Activated T-helper 1 cell treated with anti-CD3 and anti-CD28 coated beads, Interleukin-12 subunit alpha, Interleukin-12 subunit beta, Interleukin-2, Interleukin-4 antibody, amounts not matched to agents 30 ng/mL and 10 ng/mL and 1 ng/mL, durations not matched to agents 14 hours and 24 hours and 36 hours (primary cell): ENCODE data around the gene CACNB1. TPM values are rescaled to one million over a fixed set of nuclear protein-coding genes. Genes with fewer than 3 reads are reported as not detected.
"Not testable (repeated sequence)": the region's sequence is repeated elsewhere in the genome, so short reads cannot be mapped to it uniquely, and the experiment has no call there.

Experiments
- DNase-seq: peaks from one replicate; pipeline ENCODE4 v3.0.0; 2021; ENCODE audit warnings: low spot score
- H3K27ac Mint-ChIP-seq: one replicate; pipeline ENCODE4 v1.8.0; 2021; ENCODE audit warnings: mild to moderate bottlenecking, mixed read lengths
- H3K27me3 Mint-ChIP-seq: one replicate; pipeline ENCODE4 v1.8.0; 2022; ENCODE audit warnings: mild to moderate bottlenecking, moderate library complexity, mixed read lengths; ENCODE audit not compliant: insufficient read depth
- H3K36me3 Mint-ChIP-seq: one replicate; pipeline ENCODE4 v1.8.0; 2021; ENCODE audit warnings: low read depth, mixed read lengths
- H3K4me1 Mint-ChIP-seq: one replicate; pipeline ENCODE4 v1.8.0; 2021; ENCODE audit warnings: low read depth, mixed read lengths
- H3K4me3 Mint-ChIP-seq: one replicate; pipeline ENCODE4 v1.8.0; 2021; ENCODE audit warnings: mild to moderate bottlenecking, moderate library complexity, mixed read lengths
- H3K9me3 Mint-ChIP-seq: one replicate; pipeline ENCODE4 v1.8.0; 2021; ENCODE audit warnings: mixed read lengths
- intact Hi-C: fragments of 100-400 bp; cut with micrococcal nuclease; formaldehyde crosslinking; loops from one replicate; pipeline ENCODE4 v1.15.1; 2024
- total RNA-seq: library from RNA; stranded (reverse); gene quantifications from 2 replicates; pipeline ENCODE4 v1.2.3, GENCODE V29; 2022

The CACNB1 gene
- total RNA-seq, 1 donor from 2014 or later: 21.8 TPM

DNA sequence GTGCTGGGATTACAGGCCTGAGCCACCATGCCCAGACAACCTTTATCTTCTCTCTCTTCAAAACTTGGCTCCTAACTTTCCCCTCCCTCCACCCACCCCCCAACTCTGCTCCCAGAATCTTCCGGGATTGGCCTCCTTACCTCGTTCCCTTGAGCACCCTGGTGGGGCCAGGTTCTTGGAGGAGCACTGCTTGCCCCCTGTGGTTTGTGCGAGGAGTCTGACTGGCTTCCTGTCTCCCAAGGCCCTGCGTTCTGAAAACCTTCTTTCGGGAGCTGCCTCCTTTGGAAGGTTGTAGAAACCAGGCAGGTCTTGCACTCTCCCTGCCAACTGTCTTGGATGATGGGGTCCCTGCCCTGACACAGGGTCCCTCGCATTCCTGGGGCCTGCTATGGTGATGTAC is 65.9 kb downstream of the CACNB1 start:
- Mint-ChIP-seq H3K27ac (no peak overlapping the region), H3K36me3 (no peaks in the 10 kb centered on the region), H3K9me3 (no peaks in the 10 kb centered on the region), H3K27me3 (peaks cover under 1% of the 10 kb centered on the region), H3K4me1 (no peaks in the 10 kb centered on the region), H3K4me3 (no peak overlapping the region)
- intact Hi-C loops: no loop called here
- DNase-seq: no peak

DNA sequence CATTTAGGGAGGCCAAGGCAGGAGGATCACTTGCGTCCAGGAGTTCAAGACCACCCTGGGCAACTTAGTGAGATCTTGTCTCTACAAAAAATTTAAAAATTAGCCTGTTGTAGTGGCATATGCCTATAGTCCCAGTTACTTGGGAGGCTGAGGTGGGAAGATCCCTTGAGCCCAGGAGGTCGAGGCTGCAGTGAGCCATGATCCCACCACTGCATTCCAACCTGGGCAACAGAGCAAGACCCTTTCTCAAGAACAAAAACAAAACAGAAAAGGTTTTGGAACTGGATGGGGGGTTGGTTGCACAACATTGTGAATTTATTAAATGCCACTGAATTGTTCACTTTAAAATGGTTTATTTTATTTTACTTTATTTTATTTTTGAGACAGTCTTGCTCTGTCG is 67.3 kb downstream of the CACNB1 start:
- H3K4me3 Mint-ChIP-seq: no peak overlapping the region
- no peak for DNase-seq
- no peak overlapping the region for H3K27ac Mint-ChIP-seq
- H3K9me3 Mint-ChIP-seq: no peaks in the 10 kb centered on the region
- intact Hi-C loops: no loop called here
- H3K36me3 Mint-ChIP-seq: no peaks in the 10 kb centered on the region
- H3K27me3 Mint-ChIP-seq: no peaks in the 10 kb centered on the region
- H3K4me1 Mint-ChIP-seq: no peaks in the 10 kb centered on the region

DNA sequence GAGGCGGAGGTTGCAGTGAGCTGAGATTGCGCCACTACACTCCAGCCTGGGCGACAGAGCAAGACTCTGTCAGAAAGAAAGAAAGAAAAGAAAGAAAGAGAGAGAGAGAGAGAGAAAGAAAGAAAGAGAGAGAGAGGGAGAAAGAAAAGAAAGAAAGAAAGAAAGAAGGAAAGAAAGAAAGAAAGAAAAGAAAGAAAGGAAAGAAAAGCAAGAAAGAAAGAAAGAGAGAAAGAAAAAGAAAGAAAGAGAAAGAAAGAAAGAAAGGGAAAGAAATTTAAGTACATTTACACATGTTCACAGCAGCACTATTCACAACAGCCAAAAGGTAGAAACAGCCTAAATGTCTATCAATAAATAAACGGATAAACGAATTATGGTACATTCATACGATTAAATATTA is 67.9 kb downstream of the CACNB1 start:
- H3K36me3 Mint-ChIP-seq, H3K9me3 Mint-ChIP-seq, H3K27ac Mint-ChIP-seq, DNase-seq, H3K27me3 Mint-ChIP-seq, H3K4me1 Mint-ChIP-seq, H3K4me3 Mint-ChIP-seq, intact Hi-C loops: not testable (repeated sequence)

DNA sequence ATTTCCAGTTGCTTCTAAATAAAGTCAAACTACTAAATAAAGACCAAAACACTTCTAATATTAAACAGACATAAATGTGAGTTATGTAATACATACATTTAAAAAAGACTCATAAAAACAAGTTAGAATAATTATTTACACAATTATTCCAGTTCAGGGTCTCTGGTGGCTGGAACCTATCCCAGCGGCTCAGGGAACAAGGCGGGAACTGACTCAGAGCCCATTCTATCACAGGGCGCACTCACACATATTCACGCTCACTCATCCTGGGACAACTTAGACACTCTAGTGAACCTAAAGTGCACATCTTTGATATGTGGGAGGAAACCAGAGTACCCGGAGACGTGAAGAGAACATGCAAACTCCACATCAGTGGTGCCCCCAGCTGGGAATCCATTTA is 71.0 kb downstream of the CACNB1 start:
- no peak for DNase-seq
- no peaks in the 10 kb centered on the region for H3K9me3 Mint-ChIP-seq
- H3K36me3 Mint-ChIP-seq: no peaks in the 10 kb centered on the region
- intact Hi-C loops: no loop called here
- H3K4me3 Mint-ChIP-seq: no peak overlapping the region
- H3K4me1 Mint-ChIP-seq: no peaks in the 10 kb centered on the region
- no peaks in the 10 kb centered on the region for H3K27me3 Mint-ChIP-seq
- no peak overlapping the region for H3K27ac Mint-ChIP-seq

DNA sequence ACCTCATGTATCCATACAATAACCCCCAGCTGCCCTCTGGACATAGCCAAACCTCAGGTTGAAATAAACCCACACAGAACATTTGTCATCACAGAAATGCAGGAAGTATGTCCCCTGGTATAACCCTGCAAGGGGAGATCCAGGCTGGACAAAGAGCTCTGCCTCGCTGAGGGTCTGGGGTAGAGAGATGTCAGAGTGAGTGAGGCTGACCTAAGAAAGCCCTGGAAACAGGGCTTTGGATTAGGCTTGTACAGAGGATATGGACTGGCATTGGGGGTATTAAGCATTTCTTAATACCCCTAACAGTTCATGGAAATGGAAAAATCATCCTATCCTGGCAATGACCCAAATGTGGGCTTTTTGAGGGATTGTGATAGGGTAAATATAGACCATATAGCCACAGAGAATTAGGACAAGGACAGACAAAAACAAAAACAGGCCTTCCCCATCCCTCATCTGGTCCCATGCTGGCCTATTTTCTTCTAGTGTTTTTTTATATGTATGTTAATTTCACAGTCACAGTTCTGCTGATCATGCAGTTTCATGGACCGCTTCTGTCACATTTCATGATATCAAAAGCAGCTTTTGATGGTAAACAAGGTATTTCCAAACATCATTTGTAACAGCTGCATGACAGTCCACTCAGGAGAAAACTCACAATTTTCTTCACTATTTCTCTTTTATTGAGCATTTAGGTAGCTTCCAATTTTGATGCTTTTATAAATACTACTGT is 72.2 kb downstream of the CACNB1 start:
- Mint-ChIP-seq H3K27me3 (no peaks in the 10 kb centered on the region), H3K4me3 (no peak overlapping the region), H3K27ac (no peak overlapping the region), H3K9me3 (no peaks in the 10 kb centered on the region), H3K36me3 (no peaks in the 10 kb centered on the region), H3K4me1 (no peaks in the 10 kb centered on the region)
- intact Hi-C loops: no loop called here
- no peak for DNase-seq

DNA sequence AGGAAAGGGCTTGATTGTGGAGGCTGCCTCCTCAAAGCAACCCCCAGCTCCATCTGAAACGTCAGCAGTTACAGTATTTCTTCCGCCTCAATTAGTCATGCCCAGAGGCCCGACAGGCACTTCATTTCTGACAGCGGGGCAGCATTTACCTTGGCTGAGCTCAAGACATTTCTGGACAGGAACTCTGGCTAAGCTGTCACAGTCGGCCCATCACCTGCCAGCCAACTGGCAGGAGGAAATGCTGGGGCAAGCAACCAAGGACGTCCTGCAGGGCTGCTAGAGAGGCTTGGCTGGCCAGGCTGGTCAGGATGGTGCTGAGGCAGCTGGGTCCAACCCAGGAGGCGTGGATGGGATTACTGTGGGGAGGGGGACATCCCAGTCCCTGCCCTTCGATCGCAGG is 73.8 kb downstream of the CACNB1 start:
- H3K9me3 Mint-ChIP-seq: no peaks in the 10 kb centered on the region
- H3K36me3 Mint-ChIP-seq: no peaks in the 10 kb centered on the region
- H3K27me3 Mint-ChIP-seq: no peaks in the 10 kb centered on the region
- H3K27ac Mint-ChIP-seq: no peak overlapping the region
- H3K4me3 Mint-ChIP-seq: no peak overlapping the region
- no peak for DNase-seq
- no peaks in the 10 kb centered on the region for H3K4me1 Mint-ChIP-seq
- intact Hi-C loops: no loop called here

Other genes starting within 250 kb of the CACNB1 start
- 0.08 TPM in 1 of 2 replicates, not detected in the other for gene FBXO47, start 230.3 kb downstream of the CACNB1 start, total RNA-seq
- gene PLXDC1, start 46.0 kb downstream of the CACNB1 start, total RNA-seq: 0.60 TPM in 1 of 2 replicates, not detected in the other
- gene ARL5C, start 31.5 kb downstream of the CACNB1 start, total RNA-seq: not detected in 2 replicates
- 2,114 and 2,133 TPM in 2 replicates for gene RPL19, start 2.6 kb upstream of the CACNB1 start, total RNA-seq
- 0.08 TPM in 1 of 2 replicates, not detected in the other for gene STAC2, start 28.3 kb upstream of the CACNB1 start, total RNA-seq
- gene FBXL20, start 204.0 kb upstream of the CACNB1 start, total RNA-seq: 20.1 and 25.6 TPM in 2 replicates